Measurements from ENCODE around the gene SPATA6L.

The SPATA6L gene

DNA sequence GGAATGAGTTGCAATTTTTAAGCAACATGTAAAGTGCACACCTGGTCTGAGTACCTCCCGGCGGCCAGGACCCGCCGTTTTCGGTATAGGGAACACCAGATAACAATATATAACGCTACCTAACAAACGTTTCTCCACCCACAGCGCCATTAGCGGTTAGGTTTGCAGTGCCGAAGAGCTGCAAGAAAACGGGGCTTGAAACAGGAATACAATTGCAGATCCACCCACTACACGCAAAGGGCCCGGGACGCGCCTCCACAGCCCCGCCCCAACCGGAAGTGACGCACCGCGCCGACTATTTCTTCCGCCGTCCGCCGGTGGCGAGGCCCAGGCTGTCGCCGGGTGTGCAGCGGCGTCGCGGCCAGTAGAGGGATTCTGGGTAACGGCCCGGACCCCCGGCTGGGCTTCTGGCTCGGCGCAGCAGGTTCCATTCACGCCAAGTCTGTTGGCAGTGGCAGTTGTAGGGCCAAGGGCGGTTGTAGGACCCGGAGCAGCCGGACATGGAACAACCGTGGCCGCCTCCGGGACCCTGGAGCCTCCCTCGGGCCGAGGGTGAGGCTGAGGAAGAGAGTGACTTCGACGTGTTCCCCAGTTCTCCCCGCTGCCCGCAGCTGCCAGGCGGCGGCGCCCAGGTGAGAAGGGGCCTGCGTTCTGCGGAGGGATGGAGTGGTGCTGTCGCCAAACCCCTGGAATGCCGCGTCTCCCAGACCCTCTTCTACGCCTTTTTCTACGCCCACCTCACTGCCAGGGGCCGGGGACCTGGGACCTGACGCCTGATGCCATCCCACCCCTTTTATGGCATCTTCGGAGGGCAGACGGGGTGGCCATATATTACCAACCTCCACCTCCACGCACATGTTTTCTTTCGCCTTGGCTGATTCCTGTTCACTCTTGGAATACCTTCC is 13.2 kb upstream of the SPATA6L start, which contains the start of gene CDC37L1:
CDC37L1 (plus strand) TSS at position 302 of the 905 bp plus-strand sequence; CDS start at position 501, 199 bp downstream.
- DNase-seq (ENCODE audit: low read depth, low spot score) = peak; percentile 97
- in situ Hi-C loops (cut with HindIII; ENCODE audit: low sequenced_read_pairs) = no loop called here
- peak; percentile 50 for TF ChIP-seq CTCF (IDR thresholded peaks at IDR 0.05; ENCODE audit: low read depth, low read length)
- peak within 1 kb of the TSS; percentile 94 for H3K4me3 ChIP-seq (ENCODE audit: low read depth, low read length)

- no peak for TF ChIP-seq CTCF (IDR thresholded peaks at IDR 0.05; ENCODE audit: low read depth, low read length)
- peak overlapping the region; percentile 94 for H3K4me3 ChIP-seq (ENCODE audit: low read depth, low read length)
- peak; percentile 69 for DNase-seq (ENCODE audit: low read depth, low spot score)
- in situ Hi-C loops (cut with HindIII; ENCODE audit: low sequenced_read_pairs) = no loop called here
Observed at GRCh38 chr9:4678679-4679267, 12.5 kb upstream of the SPATA6L start.

GRCh38 chr9:4677392-4677791 is 11.1 kb upstream of the SPATA6L start:
- DNase-seq (ENCODE audit: low read depth, low spot score) = no peak
- H3K4me3 ChIP-seq (ENCODE audit: low read depth, low read length) = no peak overlapping the region
- TF ChIP-seq CTCF (IDR thresholded peaks at IDR 0.05; ENCODE audit: low read depth, low read length) = no peak
- in situ Hi-C loops (cut with HindIII; ENCODE audit: low sequenced_read_pairs) = no loop called here

DNA sequence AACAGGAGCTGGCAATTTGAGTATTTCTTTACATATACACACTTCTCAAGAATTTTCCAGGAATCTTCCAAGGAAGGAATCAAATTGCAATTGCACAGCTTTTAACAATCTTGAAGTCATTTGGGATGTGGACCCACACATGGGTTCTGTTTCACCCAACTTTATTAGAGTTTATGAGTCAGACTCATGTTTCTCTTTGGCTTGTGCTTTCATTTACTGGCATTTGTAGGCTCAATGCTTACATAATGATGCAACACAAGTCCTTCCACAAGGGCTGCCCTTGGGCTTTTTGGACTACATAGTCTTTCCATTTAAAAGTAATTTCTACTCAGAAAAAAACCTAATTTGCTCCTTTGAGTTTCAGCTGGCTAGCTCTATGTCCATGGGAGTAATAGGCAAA is 8.5 kb upstream of the SPATA6L start:
- in situ Hi-C loops (cut with HindIII; ENCODE audit: low sequenced_read_pairs) = no loop called here
- no peak for TF ChIP-seq CTCF (IDR thresholded peaks at IDR 0.05; ENCODE audit: low read depth, low read length)
- no peak overlapping the region for H3K4me3 ChIP-seq (ENCODE audit: low read depth, low read length)
- peak; percentile 86 for DNase-seq (ENCODE audit: low read depth, low spot score)

DNA sequence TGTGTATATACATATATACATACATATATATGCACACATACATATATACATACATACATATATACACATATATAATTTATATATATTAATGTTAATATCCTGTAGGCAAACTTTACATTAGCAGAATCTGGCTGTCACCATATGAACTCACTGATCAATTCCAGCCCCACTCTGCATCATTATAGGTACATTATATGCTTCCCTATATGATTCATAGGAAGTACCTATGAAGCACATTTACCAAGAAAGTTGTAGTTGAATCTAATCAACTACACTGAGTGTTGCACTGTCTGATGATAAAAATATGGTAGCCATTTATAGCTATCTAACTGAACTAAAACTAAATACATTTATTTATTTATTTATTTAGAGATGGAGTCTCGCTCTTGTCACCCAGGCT is 5.5 kb upstream of the SPATA6L start:
- no peak for TF ChIP-seq CTCF (IDR thresholded peaks at IDR 0.05; ENCODE audit: low read depth, low read length)
- DNase-seq (ENCODE audit: low read depth, low spot score) = no peak
- in situ Hi-C loops (cut with HindIII; ENCODE audit: low sequenced_read_pairs) = no loop called here
- no peak overlapping the region for H3K4me3 ChIP-seq (ENCODE audit: low read depth, low read length)

GRCh38 chr9:4670591-4670990 is 4.3 kb upstream of the SPATA6L start:
- in situ Hi-C loops (cut with HindIII; ENCODE audit: low sequenced_read_pairs) = no loop called here
- H3K4me3 ChIP-seq (ENCODE audit: low read depth, low read length) = no peak overlapping the region
- DNase-seq (ENCODE audit: low read depth, low spot score) = no peak
- no peak for TF ChIP-seq CTCF (IDR thresholded peaks at IDR 0.05; ENCODE audit: low read depth, low read length)
